SK-N-DZ (cell line): ENCODE measurements around the gene KCTD17.

Source experiments
- DNase-seq: peaks from one replicate; pipeline ENCODE4 v3.0.0-alpha.2; 2015; ENCODE audit warnings: low spot score

Gene KCTD17

GRCh38 chr22:37020192-37020479 lies 31.4 kb upstream of the KCTD17 start:
- peak; percentile 49 for DNase-seq

- no peak for DNase-seq
Observed at GRCh38 chr22:37021041-37021440, 30.5 kb upstream of the KCTD17 start.

- peak; percentile 34 for DNase-seq
Observed at GRCh38 chr22:37021710-37022482, 29.6 kb upstream of the KCTD17 start.

DNA sequence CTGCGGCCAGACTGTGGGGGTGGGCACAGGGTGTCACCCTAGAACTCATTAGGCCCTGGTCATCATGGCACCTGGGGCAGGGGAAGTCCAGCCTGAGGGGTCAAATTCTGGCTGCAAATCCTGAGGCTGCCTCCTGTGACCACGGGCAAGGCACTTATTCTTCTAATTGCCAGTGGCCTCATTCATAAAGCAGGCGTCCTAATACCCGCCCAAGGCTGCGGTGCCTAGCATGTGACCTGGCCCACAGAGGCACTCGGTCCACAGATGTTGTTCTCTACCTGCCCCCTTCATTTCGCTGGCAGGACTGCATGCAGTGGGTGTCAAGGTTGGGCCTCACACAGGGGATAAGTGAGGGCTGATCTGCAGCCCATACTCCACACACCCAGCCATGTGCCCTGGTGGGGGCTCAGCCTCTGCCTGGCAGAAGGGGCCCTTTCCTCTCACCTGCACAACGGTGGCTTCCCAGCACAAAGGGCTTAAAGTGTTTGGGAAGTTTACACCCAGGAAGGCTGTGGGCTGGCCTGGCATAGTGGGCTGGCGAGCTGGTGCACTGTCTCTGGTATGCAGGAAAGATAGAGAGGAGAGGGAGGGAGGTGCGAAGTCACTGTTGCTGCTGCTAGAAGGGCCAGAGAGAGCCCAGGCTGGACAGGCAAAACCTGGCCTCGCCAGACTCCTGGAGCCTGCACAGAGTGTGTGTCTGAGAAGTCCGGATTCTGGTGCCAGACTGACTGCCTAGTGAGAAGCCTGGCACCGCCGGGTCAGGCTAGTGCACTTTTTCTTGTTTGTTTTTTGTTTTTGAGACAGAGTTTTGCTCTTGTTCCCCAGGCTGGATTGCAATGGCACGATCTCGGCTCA lies 28.8 kb upstream of the KCTD17 start:
- no peak for DNase-seq

DNA sequence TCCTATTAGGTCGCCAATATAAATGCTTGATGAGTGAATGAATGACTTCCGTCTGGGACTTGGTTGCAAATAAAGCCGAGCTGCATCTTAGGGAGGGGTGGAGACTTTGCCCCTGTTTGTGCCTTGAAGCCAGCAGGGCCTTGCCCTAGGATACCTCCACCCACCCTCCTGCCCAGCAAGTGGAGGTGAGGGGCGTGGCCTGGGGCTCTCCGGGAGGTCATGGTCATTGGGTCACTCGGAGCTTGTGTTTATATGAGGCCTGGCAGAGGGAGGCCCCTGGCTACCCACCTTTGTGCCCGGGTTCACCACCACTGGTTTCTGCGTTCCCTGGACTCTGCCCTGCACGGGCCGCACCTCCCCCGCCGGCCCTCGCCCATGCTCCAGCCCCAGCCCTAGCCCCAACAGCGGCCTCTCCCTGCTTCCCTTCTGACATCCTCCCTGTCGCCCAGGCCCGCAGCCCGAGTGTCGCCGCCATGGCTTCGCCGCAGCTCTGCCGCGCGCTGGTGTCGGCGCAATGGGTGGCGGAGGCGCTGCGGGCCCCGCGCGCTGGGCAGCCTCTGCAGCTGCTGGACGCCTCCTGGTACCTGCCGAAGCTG lies 27.7 kb upstream of the KCTD17 start:
- no peak for DNase-seq

GRCh38 chr22:37024339-37025157 lies 27.0 kb upstream of the KCTD17 start:
- DNase-seq = no peak

GRCh38 chr22:37025500-37026070 lies 26.0 kb upstream of the KCTD17 start:
- DNase-seq = no peak

- no peak for DNase-seq
Observed at GRCh38 chr22:37026325-37026724, 25.2 kb upstream of the KCTD17 start.

DNA sequence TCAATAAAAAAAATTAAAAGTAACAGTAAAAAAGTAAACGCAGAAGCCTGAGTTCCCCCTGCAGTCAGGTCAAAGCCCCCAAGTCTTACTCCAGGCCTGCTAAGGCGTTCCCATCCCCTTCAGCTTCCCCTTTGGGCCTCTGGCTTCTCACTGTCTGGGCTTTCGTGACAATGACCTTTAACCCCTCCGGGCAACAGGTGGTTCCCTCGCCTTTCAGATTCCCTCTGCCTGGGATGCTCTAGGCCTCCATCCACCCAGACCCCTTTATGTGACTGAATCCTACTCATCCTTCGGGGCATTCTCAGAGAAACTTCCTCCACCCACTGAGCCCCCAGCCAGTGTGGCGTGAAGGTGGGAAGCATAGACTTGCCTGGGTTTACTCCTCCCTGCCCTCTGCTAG lies 24.0 kb upstream of the KCTD17 start:
- DNase-seq = no peak

GRCh38 chr22:37028692-37029674 lies 22.6 kb upstream of the KCTD17 start:
- no peak for DNase-seq

DNA sequence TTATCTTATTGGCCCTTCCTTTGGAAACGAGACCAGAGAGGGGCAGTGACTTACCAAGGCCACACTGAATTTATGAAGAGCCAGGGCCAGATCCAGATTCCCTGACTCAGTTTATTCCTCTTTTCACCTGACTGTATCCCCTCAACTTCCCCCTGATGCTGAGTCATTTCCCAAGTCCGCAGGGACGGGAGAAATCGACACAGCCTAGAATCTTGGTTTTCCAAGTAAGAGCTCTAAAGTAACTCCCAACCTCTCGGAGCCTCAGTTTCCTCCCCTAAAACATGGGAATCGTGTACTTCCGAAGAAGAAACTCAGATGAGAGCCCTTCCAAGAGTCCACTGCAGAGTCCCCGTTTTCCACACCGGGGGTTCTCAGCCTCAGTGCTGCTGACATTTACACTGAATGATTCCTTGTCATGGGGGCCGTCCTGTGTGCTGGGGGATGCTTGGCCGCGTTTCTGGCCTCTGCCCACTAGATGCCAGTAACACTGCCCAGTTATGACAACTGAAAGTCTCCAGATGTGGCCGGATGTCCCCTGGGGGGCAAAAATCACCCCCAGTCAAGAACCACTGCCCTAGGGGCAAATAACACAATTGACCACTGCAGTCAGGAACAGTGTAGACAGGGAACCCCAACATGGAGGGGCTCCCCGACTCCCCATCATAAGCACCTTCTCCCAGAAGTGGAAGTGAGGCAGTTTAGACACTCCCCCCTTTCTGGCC lies 20.8 kb upstream of the KCTD17 start:
- no peak for DNase-seq

DNA sequence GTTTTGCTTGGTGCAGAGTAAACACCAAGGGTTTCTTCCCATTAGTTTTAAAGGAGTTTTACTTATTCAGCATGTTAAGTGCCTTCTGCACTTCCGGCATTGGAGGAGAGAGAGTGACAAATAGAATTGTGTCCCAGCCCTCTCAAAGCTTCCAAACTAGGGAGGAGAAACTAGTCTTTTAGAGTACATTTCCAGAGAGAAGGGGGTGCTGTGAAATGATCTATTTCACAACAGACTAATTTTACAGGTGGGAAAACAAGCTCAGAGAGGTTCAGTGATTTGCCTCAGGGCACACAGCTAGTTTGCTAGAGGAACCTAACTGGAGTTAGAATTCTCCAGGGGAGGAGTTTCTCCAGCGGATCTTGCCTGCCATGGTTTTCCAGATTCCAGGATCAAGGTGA lies 19.4 kb upstream of the KCTD17 start:
- no peak for DNase-seq

DNA sequence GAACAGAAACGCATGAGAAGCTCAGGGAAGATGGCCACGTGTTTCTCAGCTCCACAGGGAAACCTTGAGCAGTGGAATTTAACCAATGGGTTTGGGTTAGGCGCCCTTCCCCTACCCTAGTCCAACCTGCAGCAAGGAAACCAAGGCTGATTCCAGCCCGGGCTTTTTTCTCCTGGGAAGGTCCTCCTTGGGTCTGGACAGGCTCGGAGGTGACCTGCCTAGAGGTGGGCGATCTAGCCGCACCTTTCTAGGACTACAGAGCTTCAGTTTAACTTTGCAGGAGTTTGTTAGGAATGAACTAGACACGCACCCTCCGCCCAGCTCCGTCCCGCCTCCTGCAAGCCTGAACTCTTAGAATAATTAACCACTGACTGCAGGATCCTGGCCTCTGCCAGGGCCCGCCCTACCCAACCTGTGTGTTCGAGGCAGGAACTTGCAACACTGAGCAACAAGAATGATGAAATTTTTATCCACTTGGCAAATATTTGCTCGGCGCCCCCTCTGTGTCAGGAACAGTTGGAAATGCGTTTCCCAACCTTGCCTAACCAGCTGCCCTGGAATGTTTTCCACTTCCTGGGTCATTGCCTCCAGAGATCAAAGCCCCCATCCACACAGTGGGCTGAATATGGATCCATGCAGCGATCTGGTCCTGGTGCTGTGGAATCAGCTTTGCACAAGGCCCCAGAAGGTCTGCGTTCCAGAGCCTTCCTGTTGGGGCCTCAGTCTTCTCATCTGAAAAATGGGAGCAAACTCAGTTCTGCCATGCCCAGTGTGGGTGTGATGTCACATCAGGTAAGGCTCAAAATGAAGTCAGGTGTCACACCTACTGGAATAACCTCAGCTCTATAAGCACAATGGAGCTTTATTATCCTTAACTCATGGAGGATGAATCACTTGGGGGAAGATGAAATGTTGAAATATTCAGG lies 18.7 kb upstream of the KCTD17 start:
- no peak for DNase-seq

GRCh38 chr22:37033605-37034430 lies 17.7 kb upstream of the KCTD17 start:
- DNase-seq = no peak

GRCh38 chr22:37036655-37037377 lies 14.7 kb upstream of the KCTD17 start:
- no peak for DNase-seq

GRCh38 chr22:37037669-37038068 lies 13.9 kb upstream of the KCTD17 start:
- DNase-seq = no peak

DNA sequence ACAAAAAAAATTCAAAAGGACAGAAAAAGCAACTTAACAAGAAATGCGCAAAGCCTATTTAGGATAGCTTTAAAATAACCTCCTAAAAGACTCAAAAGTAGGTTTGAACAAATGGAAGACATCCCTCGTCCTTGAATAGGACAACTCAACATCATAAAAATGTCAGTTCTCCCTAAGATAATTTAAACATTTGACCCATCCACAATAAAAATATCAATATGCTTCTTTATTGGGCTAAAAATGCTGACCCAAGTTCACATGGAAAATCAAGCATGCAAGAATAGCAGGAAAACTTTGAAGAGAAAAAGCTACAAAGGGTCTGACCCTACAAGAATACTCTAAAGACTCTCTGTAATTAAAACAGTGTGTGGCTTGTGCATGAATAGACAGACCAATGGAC lies 12.1 kb upstream of the KCTD17 start:
- no peak for DNase-seq
